ENCODE results near the gene PDE4D. TPM values are rescaled to one million over a fixed set of nuclear protein-coding genes. Genes with fewer than 3 reads are reported as not detected.

Gene PDE4D
- total and polyA plus RNA-seq, 2 donors (not counting 3 experiments of a cell fraction or from before 2014, with no cell fraction given), result 34.5 to 51.2 TPM

- Histone ChIP-seq H3K4me1 (ENCODE audit: control insufficient read depth, extremely low read depth, insufficient read depth, low read length) (no peaks in the 10 kb centered on the region), H3K27me3 (ENCODE audit: control insufficient read depth in 2 of 2, insufficient read depth in 2 of 2, low read length in 2 of 2) (no peaks in the 10 kb centered on the region), H3K9me1 (replicated peaks; ENCODE audit: control insufficient read depth, extremely low read depth, insufficient read depth, low read length) (no peaks in the 10 kb centered on the region), H3K9ac (replicated peaks; ENCODE audit: extremely low read depth, insufficient read depth, low read length) (no peak overlapping the region), H3K4me2 (ENCODE audit: insufficient read depth, low read length) (no peak overlapping the region), H3K36me3 (ENCODE audit: control insufficient read depth in 2 of 2, extremely low read depth in 1 of 2, insufficient read depth in 2 of 2, low read length in 2 of 2) (no peaks in the 10 kb centered on the region), H3K27ac (ENCODE audit: insufficient read depth, low read depth, low read length) (no peak overlapping the region), H2AFZ (ENCODE audit: low read depth, low read length) (no peak overlapping the region), H4K20me1 (replicated peaks; ENCODE audit: control insufficient read depth, extremely low read depth, insufficient read depth, low read length) (no peaks in the 10 kb centered on the region), H3K4me3 (replicated peaks in 1 of 3; ENCODE audit: insufficient read depth in 1 of 3, low read depth in 1 of 3, low read length in 3 of 3) (no peak overlapping the region), H3K79me2 (ENCODE audit: control insufficient read depth, insufficient read depth, low read length) (no peaks in the 10 kb centered on the region), H3K9me3 (replicated peaks; ENCODE audit: control insufficient read depth, insufficient read depth, low read length) (no peaks in the 10 kb centered on the region)
- ChIA-PET POLR2A (no interaction called here), CTCF (no interaction called here)
- FAIRE-seq (no peak), DNase-seq (ENCODE audit: low read depth, low spot score) (no peak)
- no peak for TF ChIP-seq POLR2AphosphoS5 (IDR thresholded peaks at IDR 0.05; ENCODE audit: insufficient read depth, low read depth, low read length)
- TF ChIP-seq EZH2 (IDR thresholded peaks at IDR 0.05; ENCODE audit: borderline replicate concordance, low read depth, low read length, severe bottlenecking), result no peak
- TF ChIP-seq GATA2 (IDR thresholded peaks at IDR 0.05; ENCODE audit: insufficient read depth, insufficient read length, low read depth, low read length), result no peak
- TF ChIP-seq CTCF (IDR thresholded peaks at IDR 0.05; ENCODE audit: extremely low read depth in 1 of 2, insufficient read depth in 1 of 2, low read depth in 1 of 2, low read length in 2 of 2), result no peak
- no peak for TF ChIP-seq FOS (IDR thresholded peaks at IDR 0.05; ENCODE audit: borderline replicate concordance, insufficient read depth, low read length)
- TF ChIP-seq MAX (IDR thresholded peaks at IDR 0.05; ENCODE audit: insufficient read depth, insufficient read length), result no peak
- TF ChIP-seq MYC (IDR thresholded peaks at IDR 0.05; ENCODE audit: low read depth, low read length), result no peak
- TF ChIP-seq JUN (IDR thresholded peaks at IDR 0.05; ENCODE audit: borderline replicate concordance, insufficient read depth, insufficient read length, low read depth), result no peak
- no peak for TF ChIP-seq POLR2A (IDR thresholded peaks at IDR 0.05; ENCODE audit: low read depth, low read length)
- intact Hi-C loops (cut with micrococcal nuclease), result no loop called here
- BruUV-seq (replicated peaks), result no TSS peak
- dilution Hi-C loops (cut with MboI; ENCODE audit: extremely low pct_ligation_motif_present, low sequenced_read_pairs), result no loop called here
Measured at GRCh38 chr5:59446356-59446755, 447.2 kb downstream of the PDE4D start.

Data from endothelial cell of umbilical vein (primary cell).